DOHH2 (cell line): ENCODE measurements around the gene FIBCD1.

Source experiments
- CTCF ChIP-seq: fragments of 200-600 bp; sonication (generic); IDR thresholded peaks from one replicate; pipeline ENCODE4 v1.5.1; 2014; ENCODE audit warnings: antibody characterized with exemption, mild to moderate bottlenecking, low read depth, low read length; ENCODE audit not compliant: poor library complexity, severe bottlenecking
- EZH2phosphoT487 ChIP-seq: fragments of 200-600 bp; sonication (generic); IDR thresholded peaks from 2 replicates; pipeline ENCODE4 v1.6.1; 2017; ENCODE audit warnings: borderline replicate concordance, mild to moderate bottlenecking, antibody characterized with exemption, low read length, moderate library complexity, mixed read lengths

GRCh38 chr9:130987738-130988399 is 48.8 kb upstream of the FIBCD1 start:
- TF ChIP-seq CTCF (no peak), EZH2phosphoT487 (no peak)
